Measurements from ENCODE around the gene MDC1. TPM values are rescaled to one million over a fixed set of nuclear protein-coding genes. Genes with fewer than 3 reads are reported as not detected.

Gene MDC1
- total and polyA plus RNA-seq, 2 of the 13 experiments (the other 11 are each of a cell fraction or from before 2014, with no cell fraction given) = 8.4 to 14.0 TPM

GRCh38 chr6:30720738-30721197 is 3.7 kb upstream of the MDC1 start (continued):
- TF ChIP-seq ZNF770 (CRISPR knock-in tag; IDR thresholded peaks at IDR 0.05) (peak; percentile 14; the same call in 1 of the 2 replicates), HNRNPH1 (optimal IDR thresholded peaks at IDR 0.05; ENCODE audit: low read depth, low read length) (peak; percentile 70), KLF15 (CRISPR knock-in tag; IDR thresholded peaks at IDR 0.05; ENCODE audit: borderline replicate concordance) (0 out of 2 replicates have a peak, but pooled peaks have one; percentile 33), JARID2 (CRISPR knock-in tag; IDR thresholded peaks at IDR 0.05; ENCODE audit: insufficient replicate concordance) (no peak), GFI1 (CRISPR knock-in tag; IDR thresholded peaks at IDR 0.05; ENCODE audit: borderline replicate concordance) (0 out of 2 replicates have a peak, but pooled peaks have one; percentile 4), HNRNPL (IDR thresholded peaks at IDR 0.05; ENCODE audit: low read depth, low read length) (peak; percentile 61; the same call in 1 of the 2 replicates), EP300 (IDR thresholded peaks at IDR 0.05; ENCODE audit: low read depth in 2 of 2, low read length in 2 of 2) (no peak), EP300 (CRISPR knock-in tag; IDR thresholded peaks at IDR 0.05; ENCODE audit: borderline replicate concordance) (0 out of 2 replicates have a peak, but pooled peaks have one; percentile 5)

Data from HepG2 (cell line).